K562 (cell line): ENCODE data around the gene TMF1.

Experiments used
- FIP1L1 ChIP-seq: fragments of 200-400 bp; formaldehyde crosslinking; IDR thresholded peaks from 2 replicates; pipeline ENCODE4 v1.6.1; 2018; ENCODE audit warnings: mild to moderate bottlenecking, low read depth, low read length; ENCODE audit not compliant: poor library complexity, severe bottlenecking
- TF ChIP-seq, protein P1 (sequence below): fragments of 450-650 bp; IDR thresholded peaks from 2 replicates; pipeline ENCODE4 v1.6.1; 2018; ENCODE audit not compliant: partially characterized antibody

DNA sequence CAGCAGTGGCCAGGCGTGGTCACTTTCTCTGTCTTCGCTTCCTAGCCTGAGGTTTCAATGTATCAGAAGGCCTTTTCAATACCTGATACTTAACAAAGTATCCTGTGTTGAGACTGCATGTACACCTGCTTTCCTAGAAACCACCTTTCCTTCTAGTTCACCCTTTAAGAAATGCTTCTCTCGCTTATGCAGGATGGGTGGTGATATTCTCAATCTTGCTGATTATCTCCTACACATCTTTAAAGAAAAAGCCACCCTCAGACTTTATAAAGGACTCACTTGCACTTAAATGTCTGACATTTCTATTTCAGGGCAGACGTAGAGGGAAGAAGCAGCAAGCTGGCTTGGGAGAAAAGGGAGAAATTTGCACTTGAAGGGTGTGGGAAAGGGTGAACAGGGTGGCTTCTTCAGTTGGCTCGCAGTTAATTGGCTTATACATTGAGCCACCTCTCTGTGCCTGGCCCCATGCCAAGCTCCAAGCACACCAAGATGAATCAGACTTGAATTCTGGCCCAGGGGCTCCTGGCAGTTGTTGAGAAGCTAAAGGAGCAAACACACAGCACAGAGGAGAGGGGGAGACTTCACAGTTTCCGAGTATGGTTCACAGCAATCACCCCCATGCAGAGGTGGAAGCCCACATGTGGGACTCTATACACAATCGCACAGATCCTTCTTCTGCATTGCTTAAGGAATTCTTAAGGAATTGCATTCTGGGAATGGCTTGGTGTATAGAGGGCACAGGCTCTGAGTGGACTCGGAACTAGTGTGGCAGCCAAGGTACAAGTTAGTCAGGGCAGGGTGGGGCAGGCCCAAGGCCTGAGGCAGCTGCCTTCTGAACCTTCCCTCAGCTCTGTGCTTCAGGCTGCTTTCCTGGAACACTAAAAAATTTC is 33.9 kb upstream of the TMF1 start:
- TF ChIP-seq, protein P1, sequence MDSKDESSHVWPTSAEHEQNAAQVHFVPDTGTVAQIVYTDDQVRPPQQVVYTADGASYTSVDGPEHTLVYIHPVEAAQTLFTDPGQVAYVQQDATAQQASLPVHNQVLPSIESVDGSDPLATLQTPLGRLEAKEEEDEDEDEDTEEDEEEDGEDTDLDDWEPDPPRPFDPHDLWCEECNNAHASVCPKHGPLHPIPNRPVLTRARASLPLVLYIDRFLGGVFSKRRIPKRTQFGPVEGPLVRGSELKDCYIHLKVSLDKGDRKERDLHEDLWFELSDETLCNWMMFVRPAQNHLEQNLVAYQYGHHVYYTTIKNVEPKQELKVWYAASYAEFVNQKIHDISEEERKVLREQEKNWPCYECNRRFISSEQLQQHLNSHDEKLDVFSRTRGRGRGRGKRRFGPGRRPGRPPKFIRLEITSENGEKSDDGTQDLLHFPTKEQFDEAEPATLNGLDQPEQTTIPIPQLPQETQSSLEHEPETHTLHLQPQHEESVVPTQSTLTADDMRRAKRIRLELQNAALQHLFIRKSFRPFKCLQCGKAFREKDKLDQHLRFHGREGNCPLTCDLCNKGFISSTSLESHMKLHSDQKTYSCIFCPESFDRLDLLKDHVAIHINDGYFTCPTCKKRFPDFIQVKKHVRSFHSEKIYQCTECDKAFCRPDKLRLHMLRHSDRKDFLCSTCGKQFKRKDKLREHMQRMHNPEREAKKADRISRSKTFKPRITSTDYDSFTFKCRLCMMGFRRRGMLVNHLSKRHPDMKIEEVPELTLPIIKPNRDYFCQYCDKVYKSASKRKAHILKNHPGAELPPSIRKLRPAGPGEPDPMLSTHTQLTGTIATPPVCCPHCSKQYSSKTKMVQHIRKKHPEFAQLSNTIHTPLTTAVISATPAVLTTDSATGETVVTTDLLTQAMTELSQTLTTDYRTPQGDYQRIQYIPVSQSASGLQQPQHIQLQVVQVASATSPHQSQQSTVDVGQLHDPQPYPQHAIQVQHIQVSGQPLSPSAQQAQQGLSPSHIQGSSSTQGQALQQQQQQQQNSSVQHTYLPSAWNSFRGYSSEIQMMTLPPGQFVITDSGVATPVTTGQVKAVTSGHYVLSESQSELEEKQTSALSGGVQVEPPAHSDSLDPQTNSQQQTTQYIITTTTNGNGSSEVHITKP: no peak
- no peak for TF ChIP-seq FIP1L1
